Measurements from ENCODE around the gene ALDH18A1.

The ALDH18A1 gene

GRCh38 chr10:95572131-95572820 is 84.2 kb downstream of the ALDH18A1 start:
- Histone ChIP-seq H3K27me3 (ENCODE audit: insufficient read depth, poor library complexity, severe bottlenecking) (peaks cover 2% of the 10 kb centered on the region), H3K4me3 (replicated peaks; ENCODE audit: insufficient read depth, low read length) (no peak overlapping the region), H3K27ac (replicated peaks) (no peak overlapping the region)
- DNase-seq (ENCODE audit: low read depth in 1 of 2, low spot score in 1 of 2) = no peak
- TF ChIP-seq GABPA (IDR thresholded peaks at IDR 0.05; ENCODE audit: low read depth) (no peak), SPI1 (IDR thresholded peaks at IDR 0.05; ENCODE audit: borderline replicate concordance, low read depth) (no peak), POLR2AphosphoS5 (IDR thresholded peaks at IDR 0.05; ENCODE audit: low read depth) (no peak), CTCF (IDR thresholded peaks at IDR 0.05; ENCODE audit: insufficient read depth, low read length) (no peak), REST (IDR thresholded peaks at IDR 0.05; ENCODE audit: insufficient replicate concordance, low read depth) (no peak)

GRCh38 chr10:95571390-95571789 is 85.1 kb downstream of the ALDH18A1 start:
- H3K27me3 ChIP-seq (ENCODE audit: insufficient read depth, poor library complexity, severe bottlenecking) = peaks cover 2% of the 10 kb centered on the region
- no peak for DNase-seq (ENCODE audit: low read depth in 1 of 2, low spot score in 1 of 2)

More at GRCh38 chr10:95571390-95571789, 85.1 kb downstream of the ALDH18A1 start:
- H3K4me3 ChIP-seq (replicated peaks; ENCODE audit: insufficient read depth, low read length) = no peak overlapping the region
- no peak for TF ChIP-seq POLR2AphosphoS5 (IDR thresholded peaks at IDR 0.05; ENCODE audit: low read depth)
- TF ChIP-seq GABPA (IDR thresholded peaks at IDR 0.05; ENCODE audit: low read depth) = no peak
- TF ChIP-seq CTCF (IDR thresholded peaks at IDR 0.05; ENCODE audit: insufficient read depth, low read length) = no peak
- TF ChIP-seq REST (IDR thresholded peaks at IDR 0.05; ENCODE audit: insufficient replicate concordance, low read depth) = no peak
- TF ChIP-seq SPI1 (IDR thresholded peaks at IDR 0.05; ENCODE audit: borderline replicate concordance, low read depth) = no peak
- no peak overlapping the region for H3K27ac ChIP-seq (replicated peaks)

Measured in HL-60 (cell line).